Upper lobe of right lung (tissue), 1 donor: ENCODE measurements around the gene NCOA3. TPM values are rescaled to one million over a fixed set of nuclear protein-coding genes. Genes with fewer than 3 reads are reported as not detected.

Experiments
- ATAC-seq: fragments of 200-7000 bp; cut with Tn5 transposase; one replicate; pipeline ENCODE4 v1.9.1; 2020; ENCODE audit warnings: mild to moderate bottlenecking, moderate library complexity
- DNase-seq: peaks from one replicate; pipeline ENCODE4 v3.0.0-alpha.2; 2020
- H3K27ac ChIP-seq: fragments of 200-600 bp; one replicate; pipeline ENCODE4 v1.8.0; 2022
- H3K27me3 ChIP-seq: fragments of 200-600 bp; one replicate; pipeline ENCODE4 v1.8.0; 2022; ENCODE audit warnings: mild to moderate bottlenecking
- H3K36me3 ChIP-seq: fragments of 200-600 bp; one replicate; pipeline ENCODE4 v1.8.0; 2022
- H3K4me1 ChIP-seq: fragments of 200-600 bp; one replicate; pipeline ENCODE4 v1.8.0; 2022
- H3K4me3 ChIP-seq: fragments of 200-600 bp; one replicate; pipeline ENCODE4 v1.8.0; 2022; ENCODE audit warnings: mild to moderate bottlenecking
- H3K9me3 ChIP-seq: fragments of 200-600 bp; one replicate; pipeline ENCODE4 v1.8.0; 2022
- CTCF ChIP-seq: fragments of 200-600 bp; IDR thresholded peaks from one replicate; pipeline ENCODE4 v1.8.0; 2022; ENCODE audit warnings: antibody characterized with exemption
- intact Hi-C: fragments of 100-400 bp; cut with DNase I; formaldehyde crosslinking; loops from one replicate; pipeline ENCODE4 v1.11.0; 2022
- total RNA-seq: library from RNA; stranded (reverse); fragmentation: NEBNext Ultra II Directional; extraction: Animal tissue kit (Norgen Biotek cat#: 25700); gene quantifications from one replicate; pipeline ENCODE4 v1.2.1, GENCODE V29; 2021
- donor health status: DM: no; HTN: yes; CAD: no; lungs with severe emphysema.

The NCOA3 gene
- total RNA-seq, 1 donor from 2014 or later, result 48.8 TPM

- Histone ChIP-seq H3K9me3 (no peaks in the 10 kb centered on the region), H3K4me3 (no peak overlapping the region), H3K36me3 (no peaks in the 10 kb centered on the region), H3K27ac (no peak overlapping the region), H3K4me1 (peaks cover 30% of the 10 kb centered on the region), H3K27me3 (no peaks in the 10 kb centered on the region)
- no peak for ATAC-seq
- no peak for TF ChIP-seq CTCF
- intact Hi-C loops, result no loop called here
- DNase-seq, result no peak
These were observed 56.8 kb downstream of the NCOA3 start for GRCh38 chr20:47558295-47559066.

- ATAC-seq (peak; percentile 44), DNase-seq (no peak)
- no peak for TF ChIP-seq CTCF
- intact Hi-C loops, result no loop called here
- Histone ChIP-seq H3K27ac (no peak overlapping the region), H3K4me1 (peaks cover 30% of the 10 kb centered on the region), H3K9me3 (no peaks in the 10 kb centered on the region), H3K4me3 (no peak overlapping the region), H3K36me3 (no peaks in the 10 kb centered on the region), H3K27me3 (no peaks in the 10 kb centered on the region)
These were observed 57.5 kb downstream of the NCOA3 start for GRCh38 chr20:47559141-47559540.

- no peak for DNase-seq
- H3K36me3 ChIP-seq, result no peaks in the 10 kb centered on the region
- no peak overlapping the region for H3K4me3 ChIP-seq
- no peaks in the 10 kb centered on the region for H3K9me3 ChIP-seq
- no peaks in the 10 kb centered on the region for H3K27me3 ChIP-seq
- H3K27ac ChIP-seq, result no peak overlapping the region
- ATAC-seq, result peak; percentile 82
- intact Hi-C loops, result no loop called here
- TF ChIP-seq CTCF, result no peak
- H3K4me1 ChIP-seq, result peaks cover 42% of the 10 kb centered on the region
These were observed 59.5 kb downstream of the NCOA3 start for GRCh38 chr20:47561180-47561579.

- DNase-seq, result no peak
- intact Hi-C loops, result no loop called here
- Histone ChIP-seq H3K4me3 (no peak overlapping the region), H3K27me3 (no peaks in the 10 kb centered on the region), H3K27ac (no peak overlapping the region), H3K4me1 (peaks cover 42% of the 10 kb centered on the region), H3K9me3 (no peaks in the 10 kb centered on the region), H3K36me3 (no peaks in the 10 kb centered on the region)
- ATAC-seq, result no peak
- no peak for TF ChIP-seq CTCF
These were observed 60.2 kb downstream of the NCOA3 start for GRCh38 chr20:47561603-47562583.

- TF ChIP-seq CTCF, result no peak
- H3K27me3 ChIP-seq, result no peaks in the 10 kb centered on the region
- H3K36me3 ChIP-seq, result no peaks in the 10 kb centered on the region
- intact Hi-C loops, result no loop called here
- DNase-seq (no peak), ATAC-seq (no peak)
- H3K27ac ChIP-seq, result no peak overlapping the region
- no peaks in the 10 kb centered on the region for H3K9me3 ChIP-seq
- peaks cover 36% of the 10 kb centered on the region for H3K4me1 ChIP-seq
- H3K4me3 ChIP-seq, result no peak overlapping the region
These were observed 64.6 kb downstream of the NCOA3 start for GRCh38 chr20:47566269-47566668.
